H9 (cell line): ENCODE measurements around the gene BSN. TPM values are rescaled to one million over a fixed set of nuclear protein-coding genes. Genes with fewer than 3 reads are reported as not detected.

Source experiments
- DNase-seq: peaks from one replicate; pipeline ENCODE4 v3.0.0-alpha.2; 2017
- H2AFZ ChIP-seq: one replicate; pipeline ENCODE4 v1.6.1; 2013; ENCODE audit warnings: mild to moderate bottlenecking, low read length, control low read depth, moderate library complexity
- H2AK5ac ChIP-seq: 2 replicates; pipeline ENCODE4 v1.6.1; 2013; ENCODE audit warnings: low read length, control low read depth, mixed read lengths; ENCODE audit not compliant: insufficient read length
- H2BK120ac ChIP-seq: one replicate; pipeline ENCODE4 v1.6.1; 2013; ENCODE audit warnings: low read depth, mild to moderate bottlenecking, low read length, control low read depth, inconsistent platforms; ENCODE audit not compliant: poor library complexity, severe bottlenecking
- H2BK12ac ChIP-seq: 2 replicates; pipeline ENCODE4 v1.6.1; 2013; ENCODE audit warnings: low read length, control low read depth, mixed read lengths, low read depth; ENCODE audit not compliant: insufficient read length
- H2BK15ac ChIP-seq: 2 replicates; pipeline ENCODE4 v1.6.1; 2013; ENCODE audit warnings: low read depth, low read length, control low read depth
- H2BK20ac ChIP-seq: one replicate; pipeline ENCODE4 v1.6.1; 2013; ENCODE audit warnings: low read depth, mild to moderate bottlenecking, low read length, control low read depth, inconsistent platforms; ENCODE audit not compliant: poor library complexity, severe bottlenecking
- H2BK5ac ChIP-seq: 2 replicates; pipeline ENCODE4 v1.6.1; 2013; ENCODE audit warnings: low read length, control low read depth, mixed read lengths; ENCODE audit not compliant: insufficient read length
- H3K14ac ChIP-seq: 2 replicates; pipeline ENCODE4 v1.6.1; 2013; ENCODE audit warnings: low read length, control low read depth; ENCODE audit not compliant: insufficient read depth
- H3K18ac ChIP-seq: 2 replicates; pipeline ENCODE4 v1.6.1; 2013; ENCODE audit warnings: low read depth, mild to moderate bottlenecking, mixed read lengths, low read length, control low read depth; ENCODE audit not compliant: insufficient read length
- H3K23ac ChIP-seq: 2 replicates; pipeline ENCODE4 v1.6.1; 2013; ENCODE audit warnings: low read length, control low read depth, mixed read lengths, low read depth; ENCODE audit not compliant: insufficient read length
- H3K23me2 ChIP-seq: 2 replicates; pipeline ENCODE4 v1.6.1; 2013; ENCODE audit warnings: low read depth, mild to moderate bottlenecking, mixed read lengths, low read length, control low read depth; ENCODE audit not compliant: insufficient read length, poor library complexity, severe bottlenecking
- H3K27ac ChIP-seq: 2 replicates; pipeline ENCODE4 v1.5.1; 2013; ENCODE audit warnings: low read length, control low read depth, mixed read lengths, low read depth; ENCODE audit not compliant: insufficient read length
- H3K27me3 ChIP-seq: 2 replicates; pipeline ENCODE4 v1.6.1; 2013; ENCODE audit warnings: low read length, control low read depth, inconsistent platforms; ENCODE audit not compliant: insufficient read depth
- H3K4ac ChIP-seq: 2 replicates; pipeline ENCODE4 v1.6.1; 2013; ENCODE audit warnings: low read depth, mild to moderate bottlenecking, control low read depth, inconsistent platforms, low read length, moderate library complexity
- H3K4me1 ChIP-seq: 2 replicates; pipeline ENCODE4 v1.6.1; 2013; ENCODE audit warnings: low read length, control low read depth, inconsistent platforms; ENCODE audit not compliant: insufficient read depth
- H3K4me2 ChIP-seq: 2 replicates; pipeline ENCODE4 v1.6.1; 2013; ENCODE audit warnings: low read length, control low read depth, mixed read lengths; ENCODE audit not compliant: insufficient read length, insufficient read depth
- H3K56ac ChIP-seq: 2 replicates; pipeline ENCODE4 v1.6.1; 2013; ENCODE audit warnings: low read depth, mild to moderate bottlenecking, mixed read lengths, low read length, control low read depth; ENCODE audit not compliant: insufficient read length
- H3K79me1 ChIP-seq: 2 replicates; pipeline ENCODE4 v1.6.1; 2013; ENCODE audit warnings: low read depth, mild to moderate bottlenecking, moderate library complexity, low read length, control low read depth, inconsistent platforms; ENCODE audit not compliant: insufficient read depth, poor library complexity, severe bottlenecking
- H3K79me2 ChIP-seq: 2 replicates; pipeline ENCODE4 v1.6.1; 2013; ENCODE audit warnings: low read length, control low read depth, inconsistent platforms; ENCODE audit not compliant: insufficient read depth
- H3K9ac ChIP-seq: 2 replicates; pipeline ENCODE4 v1.6.1; 2013; ENCODE audit warnings: low read length, control low read depth, mixed read lengths; ENCODE audit not compliant: insufficient read length; ENCODE audit errors: extremely low read depth
- H3K9me3 ChIP-seq: one replicate; pipeline ENCODE4 v1.6.1; 2013; ENCODE audit warnings: low read depth, low read length, inconsistent platforms; ENCODE audit not compliant: control insufficient read depth
- H3T11ph ChIP-seq: one replicate; pipeline ENCODE4 v1.6.1; 2013; ENCODE audit warnings: mild to moderate bottlenecking, low read length, control low read depth, inconsistent platforms
- H4K20me1 ChIP-seq: one replicate; pipeline ENCODE4 v1.6.1; 2013; ENCODE audit not compliant: control insufficient read depth, insufficient read length, insufficient read depth
- H4K5ac ChIP-seq: 2 replicates; pipeline ENCODE4 v1.6.1; 2013; ENCODE audit warnings: low read depth, mild to moderate bottlenecking, mixed read lengths, low read length, control low read depth; ENCODE audit not compliant: insufficient read length
- H4K8ac ChIP-seq: replicated peaks from 2 replicates; pipeline ENCODE4 v1.6.1; 2013; ENCODE audit warnings: low read length, control low read depth, mixed read lengths, low read depth; ENCODE audit not compliant: insufficient read length
- H4K91ac ChIP-seq: 2 replicates; pipeline ENCODE4 v1.6.1; 2013; ENCODE audit warnings: low read depth, mild to moderate bottlenecking, moderate library complexity, mixed read lengths, low read length, control low read depth; ENCODE audit not compliant: insufficient read length
- H3K27ac Mint-ChIP-seq, 3 experiments: 2 replicates in 2 of 3; 3 replicates in 1 of 3; pipeline ENCODE4 v1.8.0; 2020 to 2021; ENCODE audit warnings: mixed read lengths in 3 of 3, mild to moderate bottlenecking in 1 of 3, moderate library complexity in 1 of 3
- H3K27me3 Mint-ChIP-seq: 2 replicates; pipeline ENCODE4 v1.8.0; 2021; ENCODE audit warnings: low read depth, mild to moderate bottlenecking, moderate library complexity, mixed read lengths
- H3K36me3 Mint-ChIP-seq, 3 experiments: 2 replicates in 2 of 3; 3 replicates in 1 of 3; pipeline ENCODE4 v1.8.0; 2020 to 2021; ENCODE audit warnings: low read depth in 3 of 3, mixed read lengths in 3 of 3; ENCODE audit not compliant: insufficient read depth in 1 of 3
- H3K4me1 Mint-ChIP-seq, 2 experiments: 2 replicates each; pipeline ENCODE4 v1.8.0; 2020; ENCODE audit warnings: mixed read lengths in 2 of 2
- H3K4me3 Mint-ChIP-seq, 2 experiments: 2 replicates in 1 of 2; 3 replicates in 1 of 2; pipeline ENCODE4 v1.8.0; 2020 to 2021; ENCODE audit warnings: mild to moderate bottlenecking in 2 of 2, mixed read lengths in 2 of 2, moderate library complexity in 1 of 2
- H3K9me3 Mint-ChIP-seq, 2 experiments: 2 replicates in 1 of 2; 3 replicates in 1 of 2; pipeline ENCODE4 v1.8.0; 2020; ENCODE audit warnings: mild to moderate bottlenecking in 2 of 2, mixed read lengths in 2 of 2, moderate library complexity in 1 of 2
- CTCF ChIP-seq: fragments of 200-600 bp; sonication (generic); conservative IDR thresholded peaks from 3 replicates; pipeline ENCODE4 v1.8.0; 2021; ENCODE audit warnings: antibody characterized with exemption, mild to moderate bottlenecking
- WGBS: extraction: QIAGEN DNeasy Blood & Tissue Kit; methylation state at CpG from one replicate; pipeline ENCODE4 v1.1.7; 2013; ENCODE audit warnings: missing lambda C conversion rate, low lambda C conversion rate, mixed read lengths; ENCODE audit not compliant: insufficient read length; ENCODE audit errors: extremely low coverage; 5-methylcytosine and 5-hydroxymethylcytosine counted together
- total RNA-seq: library from RNA; stranded (reverse); gene quantifications from 2 replicates; pipeline ENCODE4 v1.2.1, GENCODE V29; 2021

Gene BSN
- total RNA-seq, 1 experiment from 2014 or later, result 2.4 TPM

- peaks cover 12% of the 10 kb centered on the region for H3K27me3 Mint-ChIP-seq
- H3K9me3 Mint-ChIP-seq, result no peaks in the 10 kb centered on the region
- Histone ChIP-seq H3K4me2 (peak overlapping the region; percentile 48), H2BK15ac (no peak overlapping the region), H3K18ac (no peak overlapping the region), H3K4ac (no peak overlapping the region), H3K23me2 (peaks cover 13% of the 10 kb centered on the region), H3K4me1 (peaks cover 6% of the 10 kb centered on the region; the same call in 1 of the 2 replicates), H2BK12ac (no peak overlapping the region), H3K56ac (no peak overlapping the region), H3K14ac (no peak overlapping the region), H2AK5ac (no peak overlapping the region), H3K27me3 (no peaks in the 10 kb centered on the region), H2BK120ac (no peak overlapping the region), H2BK5ac (no peak overlapping the region), H3K27ac (no peak overlapping the region), H4K20me1 (no peaks in the 10 kb centered on the region), H4K5ac (no peak overlapping the region), H2BK20ac (no peak overlapping the region), H3K79me1 (no peaks in the 10 kb centered on the region), H4K8ac (no peak overlapping the region), H3K9ac (no peak overlapping the region), H3K23ac (no peak overlapping the region), H4K91ac (no peak overlapping the region), H3K9me3 (no peaks in the 10 kb centered on the region), H3T11ph (no peak overlapping the region), H2AFZ (no peak overlapping the region), H3K79me2 (no peaks in the 10 kb centered on the region)
- H3K36me3 Mint-ChIP-seq, result peaks cover 0 to 7% (median 0%) of the 10 kb centered on the region in 3 experiments; a peak in 3 of 7 replicates
- WGBS, result no CpG with 5 or more reads among the region's 66 CpGs
- DNase-seq, result peak; percentile 62
- peak overlapping the region; percentile 61 to 87 for H3K4me3 Mint-ChIP-seq
- no peak overlapping the region for H3K27ac Mint-ChIP-seq
- no peak for TF ChIP-seq CTCF
- H3K4me1 Mint-ChIP-seq, result peaks cover 16 to 18% of the 10 kb centered on the region in 2 experiments
These were observed 472 bp downstream of the BSN start for GRCh38 chr3:49554633-49555265.
